Coronary artery (tissue), 2 donors: ENCODE measurements around the gene CCND2.

Experiments
- DNase-seq: peaks from one replicate; pipeline ENCODE4 v3.0.0-alpha.2; 2017; ENCODE audit warnings: low spot score
- H3K27ac ChIP-seq, 2 donors: fragments of 200-600 bp; sonication (generic); one replicate each; pipeline ENCODE4 v1.5.1; 2016 to 2019
- H3K4me3 ChIP-seq: fragments of 200-600 bp; sonication (generic); 2 replicates; pipeline ENCODE4 v1.5.1; 2016; ENCODE audit warnings: mild to moderate bottlenecking, moderate library complexity
- CTCF ChIP-seq: fragments of 200-600 bp; sonication (generic); IDR thresholded peaks from one replicate; pipeline ENCODE4 v1.5.1; 2019; ENCODE audit warnings: antibody characterized with exemption

CCND2 gene

DNA sequence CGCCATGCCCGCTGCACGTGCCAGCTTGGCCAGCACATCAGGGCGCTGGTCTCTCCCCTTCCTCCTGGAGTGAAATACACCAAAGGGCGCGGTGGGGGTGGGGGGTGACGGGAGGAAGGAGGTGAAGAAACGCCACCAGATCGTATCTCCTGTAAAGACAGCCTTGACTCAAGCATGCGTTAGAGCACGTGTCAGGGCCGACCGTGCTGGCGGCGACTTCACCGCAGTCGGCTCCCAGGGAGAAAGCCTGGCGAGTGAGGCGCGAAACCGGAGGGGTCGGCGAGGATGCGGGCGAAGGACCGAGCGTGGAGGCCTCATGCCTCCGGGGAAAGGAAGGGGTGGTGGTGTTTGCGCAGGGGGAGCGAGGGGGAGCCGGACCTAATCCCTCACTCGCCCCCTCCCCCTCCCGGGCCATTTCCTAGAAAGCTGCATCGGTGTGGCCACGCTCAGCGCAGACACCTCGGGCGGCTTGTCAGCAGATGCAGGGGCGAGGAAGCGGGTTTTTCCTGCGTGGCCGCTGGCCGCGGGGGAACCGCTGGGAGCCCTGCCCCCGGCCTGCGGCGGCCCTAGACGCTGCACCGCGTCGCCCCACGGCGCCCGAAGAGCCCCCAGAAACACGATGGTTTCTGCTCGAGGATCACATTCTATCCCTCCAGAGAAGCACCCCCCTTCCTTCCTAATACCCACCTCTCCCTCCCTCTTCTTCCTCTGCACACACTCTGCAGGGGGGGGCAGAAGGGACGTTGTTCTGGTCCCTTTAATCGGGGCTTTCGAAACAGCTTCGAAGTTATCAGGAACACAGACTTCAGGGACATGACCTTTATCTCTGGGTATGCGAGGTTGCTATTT, 914 bp upstream of the CCND2 start:
- DNase-seq: peak; percentile 73
- TF ChIP-seq CTCF: no peak
- Histone ChIP-seq H3K4me3 (peak overlapping the region; percentile 96), H3K27ac (peak overlapping the region; percentile 96 to 97)

GRCh38 chr12:4273273-4273651, 300 bp upstream of the CCND2 start:
- H3K27ac ChIP-seq: peak overlapping the region; percentile 96 to 97
- TF ChIP-seq CTCF: no peak
- peak overlapping the region; percentile 96 for H3K4me3 ChIP-seq
- no peak for DNase-seq

DNA sequence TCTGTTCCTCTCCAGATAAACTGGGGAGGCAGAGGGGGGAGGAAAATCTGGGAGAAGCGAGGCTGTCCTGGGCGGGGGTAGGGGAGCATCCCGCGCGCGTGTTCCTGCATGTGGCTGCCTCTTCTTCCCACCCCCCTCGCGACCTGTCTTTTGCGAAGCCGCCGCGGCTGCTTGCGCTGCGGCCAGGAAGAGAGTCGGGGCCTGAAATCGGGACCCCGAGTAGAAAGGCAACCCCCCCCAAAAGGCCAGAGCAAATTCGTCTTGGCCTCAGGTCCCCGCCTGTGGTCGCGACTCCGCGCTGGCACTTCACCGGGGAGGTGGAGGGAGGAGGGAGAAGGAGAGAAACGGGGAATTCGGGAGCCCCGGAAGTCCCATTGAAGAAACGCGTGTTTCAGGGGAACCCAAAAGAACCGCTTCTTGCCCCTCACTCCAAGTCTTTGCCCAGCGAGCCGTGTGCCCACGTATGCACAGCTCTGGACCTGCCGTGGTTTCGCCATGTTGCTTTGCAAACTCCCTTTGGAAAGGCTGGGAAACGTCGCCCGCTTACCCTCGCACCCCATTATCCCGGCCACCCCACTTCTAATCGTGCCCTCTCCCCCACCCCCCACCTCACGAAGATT, 944 bp downstream of the CCND2 start:
- peak overlapping the region; percentile 96 for H3K4me3 ChIP-seq
- no peak for DNase-seq
- TF ChIP-seq CTCF: no peak

GRCh38 chr12:4275016-4275869, 1.7 kb downstream of the CCND2 start:
- H3K27ac ChIP-seq: peak overlapping the region; percentile 96 to 97
- no peak for TF ChIP-seq CTCF
- peak overlapping the region; percentile 96 for H3K4me3 ChIP-seq
- DNase-seq: peak; percentile 70

More for the DNA sequence above, 944 bp downstream of the CCND2 start:
- H3K27ac ChIP-seq: peak overlapping the region; percentile 96 to 97

- no peak for TF ChIP-seq CTCF
- peak overlapping the region; percentile 96 to 97 for H3K27ac ChIP-seq
- DNase-seq: no peak
- peak overlapping the region; percentile 96 for H3K4me3 ChIP-seq
Observed at GRCh38 chr12:4275870-4276301, 2.3 kb downstream of the CCND2 start.

- H3K27ac ChIP-seq: peak overlapping the region in 1 of 2 donors; percentile 96
- peak; percentile 91 for DNase-seq
- peak; percentile 88 for TF ChIP-seq CTCF
- H3K4me3 ChIP-seq: peak overlapping the region; percentile 96
Observed at GRCh38 chr12:4276524-4277204, 3.1 kb downstream of the CCND2 start.
